Mesothelial cell of epicardium (in vitro differentiated cells): ENCODE results near the gene C1QA. TPM values are rescaled to one million over a fixed set of nuclear protein-coding genes. Genes with fewer than 3 reads are reported as not detected.

Experiments
- DNase-seq, 2 experiments: peaks; one replicate each; pipeline ENCODE4 v3.0.0; 2021; ENCODE audit warnings: low spot score in 2 of 2; ENCODE audit not compliant: unreplicated experiment in 2 of 2
- H3K27ac Mint-ChIP-seq: 2 replicates; pipeline ENCODE4 v1.8.0; 2021; ENCODE audit warnings: mixed read lengths
- H3K27me3 Mint-ChIP-seq: 2 replicates; pipeline ENCODE4 v1.8.0; 2021; ENCODE audit warnings: low read depth, mixed read lengths
- H3K36me3 Mint-ChIP-seq: 2 replicates; pipeline ENCODE4 v1.8.0; 2021; ENCODE audit warnings: mixed read lengths
- H3K4me1 Mint-ChIP-seq: 2 replicates; pipeline ENCODE4 v1.8.0; 2021; ENCODE audit warnings: mixed read lengths
- H3K4me3 Mint-ChIP-seq: 2 replicates; pipeline ENCODE4 v1.8.0; 2021; ENCODE audit warnings: mild to moderate bottlenecking, moderate library complexity, mixed read lengths
- H3K9me3 Mint-ChIP-seq: 2 replicates; pipeline ENCODE4 v1.8.0; 2021; ENCODE audit warnings: mixed read lengths
- CTCF ChIP-seq: fragments of 200-600 bp; sonication (generic); IDR thresholded peaks from one replicate; pipeline ENCODE4 v1.5.0; 2021; ENCODE audit warnings: antibody characterized with exemption; ENCODE audit not compliant: unreplicated experiment
- total RNA-seq: library from RNA; stranded (reverse); gene quantifications from 3 replicates; pipeline ENCODE4 v1.2.1, GENCODE V29; 2021

The C1QA gene
- total RNA-seq, 1 donor from 2014 or later: not detected

- no peak for TF ChIP-seq CTCF
- H3K27me3 Mint-ChIP-seq: peaks cover 50% of the 10 kb centered on the region
- H3K9me3 Mint-ChIP-seq: no peaks in the 10 kb centered on the region
- no peaks in the 10 kb centered on the region for H3K4me1 Mint-ChIP-seq
- H3K27ac Mint-ChIP-seq: no peak overlapping the region
- no peaks in the 10 kb centered on the region for H3K36me3 Mint-ChIP-seq
- no peak overlapping the region for H3K4me3 Mint-ChIP-seq
- no peak for DNase-seq
Measured at GRCh38 chr1:22598736-22599135, 37.7 kb upstream of the C1QA start.

GRCh38 chr1:22600071-22600816 lies 36.2 kb upstream of the C1QA start:
- Mint-ChIP-seq H3K27ac (no peak overlapping the region), H3K9me3 (no peaks in the 10 kb centered on the region), H3K36me3 (no peaks in the 10 kb centered on the region), H3K4me1 (no peaks in the 10 kb centered on the region), H3K4me3 (no peak overlapping the region), H3K27me3 (peaks cover 59% of the 10 kb centered on the region)
- TF ChIP-seq CTCF: no peak
- DNase-seq: no peak

GRCh38 chr1:22600817-22601605 lies 35.4 kb upstream of the C1QA start:
- peaks cover 60% of the 10 kb centered on the region for H3K27me3 Mint-ChIP-seq
- H3K4me1 Mint-ChIP-seq: no peaks in the 10 kb centered on the region
- no peak for DNase-seq
- H3K4me3 Mint-ChIP-seq: no peak overlapping the region
- no peaks in the 10 kb centered on the region for H3K36me3 Mint-ChIP-seq
- no peaks in the 10 kb centered on the region for H3K9me3 Mint-ChIP-seq
- no peak overlapping the region for H3K27ac Mint-ChIP-seq
- TF ChIP-seq CTCF: no peak

- Mint-ChIP-seq H3K27ac (no peak overlapping the region), H3K4me3 (no peak overlapping the region), H3K36me3 (no peaks in the 10 kb centered on the region), H3K9me3 (no peaks in the 10 kb centered on the region), H3K27me3 (peaks cover 66% of the 10 kb centered on the region), H3K4me1 (no peaks in the 10 kb centered on the region)
- TF ChIP-seq CTCF: no peak
- DNase-seq: no peak
Measured at GRCh38 chr1:22601610-22602009, 34.8 kb upstream of the C1QA start.

- H3K27ac Mint-ChIP-seq: no peak overlapping the region
- H3K27me3 Mint-ChIP-seq: peaks cover 68% of the 10 kb centered on the region
- TF ChIP-seq CTCF: no peak
- no peak overlapping the region for H3K4me3 Mint-ChIP-seq
- no peaks in the 10 kb centered on the region for H3K36me3 Mint-ChIP-seq
- no peaks in the 10 kb centered on the region for H3K4me1 Mint-ChIP-seq
- DNase-seq: no peak
- no peaks in the 10 kb centered on the region for H3K9me3 Mint-ChIP-seq
Measured at GRCh38 chr1:22602060-22602740, 34.2 kb upstream of the C1QA start.
